Breast epithelium (tissue), 4 donors: ENCODE data around the gene ZNF226. TPM values are rescaled to one million over a fixed set of nuclear protein-coding genes. Genes with fewer than 3 reads are reported as not detected.
A peak's percentile ranks its signal among the peaks of the same experiment; 100 is the strongest.
"Not testable (repeated sequence)": the region's sequence is repeated elsewhere in the genome, so short reads cannot be mapped to it uniquely, and the experiment has no call there.

Experiments
- DNase-seq, 2 donors: peaks; one replicate each; pipeline ENCODE4 v3.0.0-alpha.2; 2019; ENCODE audit warnings: low spot score in 2 of 2
- H3K27ac ChIP-seq, 2 donors: fragments of 200-600 bp; sonication (generic) in 1 of 2; one replicate each; pipeline ENCODE4 v1.5.1; 2016 to 2019; ENCODE audit warnings: mild to moderate bottlenecking in 1 of 2
- H3K27me3 ChIP-seq, 2 donors: fragments of 200-600 bp; sonication (generic) in 1 of 2; one replicate each; pipeline versions ENCODE4 v1.5.1 to v1.6.0; 2017 to 2019; ENCODE audit warnings: control low read depth in 1 of 2, mild to moderate bottlenecking in 1 of 2
- H3K36me3 ChIP-seq: fragments of 200-600 bp; one replicate; pipeline ENCODE4 v1.5.1; 2019
- H3K4me1 ChIP-seq, 2 donors: fragments of 200-600 bp; sonication (generic); one replicate each; pipeline ENCODE4 v1.5.1; 2016 to 2019; ENCODE audit warnings: control low read depth in 1 of 2
- H3K4me3 ChIP-seq, 3 donors: fragments of 200-600 bp; sonication (generic); 1 replicate in 2 of 3; 2 replicates in 1 of 3; pipeline ENCODE4 v1.5.1; 2016 to 2019; ENCODE audit warnings: mild to moderate bottlenecking in 3 of 3, moderate library complexity in 2 of 3
- H3K9me3 ChIP-seq, 2 donors: fragments of 200-600 bp; sonication (generic) in 1 of 2; one replicate each; pipeline ENCODE4 v1.5.1; 2016 to 2019; ENCODE audit warnings: control low read depth in 1 of 2
- CTCF ChIP-seq, 3 donors: fragments of 450-650 bp; IDR thresholded peaks; one replicate each; pipeline ENCODE4 v1.5.1; 2016 to 2017; ENCODE audit warnings: antibody characterized with exemption in 3 of 3, mild to moderate bottlenecking in 3 of 3, moderate library complexity in 3 of 3
- POLR2A ChIP-seq: fragments of 450-650 bp; IDR thresholded peaks from one replicate; pipeline ENCODE4 v1.6.1; 2016; ENCODE audit warnings: antibody characterized with exemption, mild to moderate bottlenecking, moderate library complexity
- POLR2AphosphoS5 ChIP-seq, 3 donors: sonication (generic); formaldehyde crosslinking; IDR thresholded peaks; one replicate each; pipeline ENCODE4 v1.6.1; 2017; ENCODE audit warnings: antibody characterized with exemption in 3 of 3
- intact Hi-C: fragments of 100-400 bp; cut with DNase I; formaldehyde crosslinking; loops from one replicate; pipeline ENCODE4 v1.15.1; 2023; ENCODE audit warnings: low total_unique reads
- total RNA-seq, 3 donors: library from RNA; depleted of rRNA; stranded (reverse); fragments of >200 nt; gene quantifications; one replicate each; pipeline ENCODE4 v1.1.0, GENCODE V29; 2016

ZNF226 gene
- total RNA-seq, 3 donors from 2014 or later = 14.4 to 34.2 (median 18.7) TPM

GRCh38 chr19:44196772-44197171 is 31.9 kb downstream of the ZNF226 start:
- intact Hi-C loops = no loop called here
- H3K27ac ChIP-seq = no peak overlapping the region
- H3K36me3 ChIP-seq = no peaks in the 10 kb centered on the region
- H3K4me3 ChIP-seq = no peak overlapping the region
- TF ChIP-seq CTCF (IDR thresholded peaks at IDR 0.05) = no peak
- no peak for TF ChIP-seq POLR2AphosphoS5 (IDR thresholded peaks at IDR 0.05)
- no peak for TF ChIP-seq POLR2A
- no peak for DNase-seq
- peaks cover 36 to 67% of the 10 kb centered on the region in 2 donors for H3K9me3 ChIP-seq
- H3K27me3 ChIP-seq = no peaks in the 10 kb centered on the region
- H3K4me1 ChIP-seq = no peaks in the 10 kb centered on the region

DNA sequence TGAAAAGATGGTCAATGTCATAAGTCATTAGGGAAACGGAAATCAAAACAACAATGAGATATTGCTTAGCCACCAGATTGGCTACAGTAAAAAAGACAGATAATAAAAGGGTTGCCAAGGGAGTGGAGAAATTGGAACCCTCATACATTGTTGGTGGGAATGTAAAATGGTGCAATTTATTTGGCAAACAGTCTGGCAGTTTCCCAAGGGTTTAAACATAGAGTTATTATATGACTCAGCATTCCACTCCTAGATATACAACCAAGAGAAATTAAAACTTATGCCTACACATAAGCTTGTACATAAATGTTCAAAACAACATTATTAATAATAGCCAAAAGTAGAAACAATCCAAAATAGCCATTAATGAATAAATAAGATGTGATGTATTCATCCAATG is 37.6 kb downstream of the ZNF226 start:
- no peaks in the 10 kb centered on the region for H3K27me3 ChIP-seq
- peaks cover 24 to 42% of the 10 kb centered on the region in 2 donors for H3K9me3 ChIP-seq
- H3K27ac ChIP-seq = no peak overlapping the region
- no peak for DNase-seq
- no peaks in the 10 kb centered on the region for H3K4me1 ChIP-seq
- intact Hi-C loops = no loop called here
- H3K4me3 ChIP-seq = no peak overlapping the region
- no peaks in the 10 kb centered on the region for H3K36me3 ChIP-seq
- TF ChIP-seq POLR2A (no peak), CTCF (IDR thresholded peaks at IDR 0.05) (no peak), POLR2AphosphoS5 (IDR thresholded peaks at IDR 0.05) (no peak)

- no peak overlapping the region for H3K4me3 ChIP-seq
- no peaks in the 10 kb centered on the region for H3K36me3 ChIP-seq
- intact Hi-C loops = no loop called here
- no peaks in the 10 kb centered on the region for H3K27me3 ChIP-seq
- H3K4me1 ChIP-seq = no peaks in the 10 kb centered on the region
- peaks cover 24 to 38% of the 10 kb centered on the region in 2 donors for H3K9me3 ChIP-seq
- H3K27ac ChIP-seq = no peak overlapping the region
- no peak for DNase-seq
- no peak for TF ChIP-seq POLR2A
- no peak for TF ChIP-seq POLR2AphosphoS5 (IDR thresholded peaks at IDR 0.05)
- no peak for TF ChIP-seq CTCF (IDR thresholded peaks at IDR 0.05)
Observed at GRCh38 chr19:44202974-44203373, 38.1 kb downstream of the ZNF226 start.

GRCh38 chr19:44203877-44204276 is 39.0 kb downstream of the ZNF226 start:
- H3K9me3 ChIP-seq = peaks cover 16 to 34% of the 10 kb centered on the region in 2 donors
- intact Hi-C loops, H3K36me3 ChIP-seq, DNase-seq, H3K27ac ChIP-seq, H3K27me3 ChIP-seq, H3K4me3 ChIP-seq, H3K4me1 ChIP-seq: not testable (repeated sequence)

DNA sequence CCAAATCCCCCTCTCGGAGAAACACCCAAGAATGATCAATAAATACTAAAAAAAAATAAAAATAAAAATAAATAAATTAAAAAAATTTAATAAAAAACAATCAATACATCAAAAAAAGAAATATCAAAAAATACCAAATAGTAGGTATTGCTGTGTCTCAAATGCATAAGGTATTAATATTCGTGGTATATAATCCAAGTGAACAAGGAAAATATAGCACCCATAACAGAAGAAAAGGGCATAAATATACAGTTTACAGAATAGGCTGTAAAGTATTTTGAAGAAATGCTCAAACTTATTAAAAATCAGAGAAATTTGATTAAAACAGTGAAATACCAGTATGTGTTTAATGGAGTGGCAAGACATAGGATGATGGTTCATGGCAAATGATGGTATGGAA is 39.9 kb downstream of the ZNF226 start:
- no peaks in the 10 kb centered on the region for H3K27me3 ChIP-seq
- no peak overlapping the region for H3K27ac ChIP-seq
- H3K36me3 ChIP-seq = no peaks in the 10 kb centered on the region
- H3K9me3 ChIP-seq = peaks cover 10 to 29% of the 10 kb centered on the region in 2 donors
- no peak overlapping the region for H3K4me3 ChIP-seq
- TF ChIP-seq POLR2A = no peak
- no peaks in the 10 kb centered on the region for H3K4me1 ChIP-seq
- DNase-seq = no peak
- intact Hi-C loops = no loop called here

GRCh38 chr19:44207126-44207803 is 42.4 kb downstream of the ZNF226 start:
- Histone ChIP-seq H3K9me3 (peaks cover 7 to 13% of the 10 kb centered on the region in 2 donors), H3K27me3 (no peaks in the 10 kb centered on the region), H3K4me1 (no peaks in the 10 kb centered on the region), H3K4me3 (peak overlapping the region; percentile 66 to 83 (median 71)), H3K36me3 (no peaks in the 10 kb centered on the region), H3K27ac (peak overlapping the region; percentile 78 to 93)
- intact Hi-C loops = no loop called here
- TF ChIP-seq POLR2AphosphoS5 (IDR thresholded peaks at IDR 0.05) (peak; percentile 34 to 74 (median 52)), CTCF (IDR thresholded peaks at IDR 0.05) (no peak)
- DNase-seq = peak; percentile 47 to 88
